BE2C (cell line): ENCODE data around the gene POU2F1.

Source experiments
- DNase-seq: peaks from one replicate; pipeline ENCODE4 v3.0.0-alpha.2; 2020
- H3K27me3 ChIP-seq: fragments of 250-450 bp; sonication (Bioruptor Pico); 2 replicates; pipeline ENCODE4 v1.5.1; 2020; ENCODE audit warnings: mild to moderate bottlenecking
- H3K36me3 ChIP-seq: fragments of 250-450 bp; sonication (Bioruptor Pico); 2 replicates; pipeline ENCODE4 v1.5.1; 2020; ENCODE audit warnings: mild to moderate bottlenecking
- H3K4me1 ChIP-seq: fragments of 250-450 bp; sonication (Bioruptor Pico); 2 replicates; pipeline ENCODE4 v1.5.1; 2020
- H3K4me3 ChIP-seq: 2 replicates; pipeline ENCODE4 v1.5.1; 2011; ENCODE audit warnings: low read depth, low read length
- H3K9me3 ChIP-seq: fragments of 250-450 bp; sonication (Bioruptor Pico); 2 replicates; pipeline ENCODE4 v1.5.1; 2020
- TF ChIP-seq, protein P1 (sequence below): IDR thresholded peaks from 2 replicates; pipeline ENCODE4 v1.5.1; 2012; ENCODE audit warnings: mild to moderate bottlenecking, low read depth, low read length

Gene POU2F1

GRCh38 chr1:167250482-167250881 is 29.8 kb downstream of the POU2F1 start:
- H3K4me3 ChIP-seq: no peak overlapping the region
- peaks cover 4% of the 10 kb centered on the region for H3K4me1 ChIP-seq
- no peaks in the 10 kb centered on the region for H3K36me3 ChIP-seq
- TF ChIP-seq, protein P1, sequence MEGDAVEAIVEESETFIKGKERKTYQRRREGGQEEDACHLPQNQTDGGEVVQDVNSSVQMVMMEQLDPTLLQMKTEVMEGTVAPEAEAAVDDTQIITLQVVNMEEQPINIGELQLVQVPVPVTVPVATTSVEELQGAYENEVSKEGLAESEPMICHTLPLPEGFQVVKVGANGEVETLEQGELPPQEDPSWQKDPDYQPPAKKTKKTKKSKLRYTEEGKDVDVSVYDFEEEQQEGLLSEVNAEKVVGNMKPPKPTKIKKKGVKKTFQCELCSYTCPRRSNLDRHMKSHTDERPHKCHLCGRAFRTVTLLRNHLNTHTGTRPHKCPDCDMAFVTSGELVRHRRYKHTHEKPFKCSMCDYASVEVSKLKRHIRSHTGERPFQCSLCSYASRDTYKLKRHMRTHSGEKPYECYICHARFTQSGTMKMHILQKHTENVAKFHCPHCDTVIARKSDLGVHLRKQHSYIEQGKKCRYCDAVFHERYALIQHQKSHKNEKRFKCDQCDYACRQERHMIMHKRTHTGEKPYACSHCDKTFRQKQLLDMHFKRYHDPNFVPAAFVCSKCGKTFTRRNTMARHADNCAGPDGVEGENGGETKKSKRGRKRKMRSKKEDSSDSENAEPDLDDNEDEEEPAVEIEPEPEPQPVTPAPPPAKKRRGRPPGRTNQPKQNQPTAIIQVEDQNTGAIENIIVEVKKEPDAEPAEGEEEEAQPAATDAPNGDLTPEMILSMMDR: no peak
- no peaks in the 10 kb centered on the region for H3K27me3 ChIP-seq
- H3K9me3 ChIP-seq: no peaks in the 10 kb centered on the region
- DNase-seq: no peak

- DNase-seq: no peak
- TF ChIP-seq, protein P1: no peak
- H3K4me1 ChIP-seq: peaks cover 4% of the 10 kb centered on the region
- H3K9me3 ChIP-seq: no peaks in the 10 kb centered on the region
- no peaks in the 10 kb centered on the region for H3K27me3 ChIP-seq
- H3K36me3 ChIP-seq: no peaks in the 10 kb centered on the region
- no peak overlapping the region for H3K4me3 ChIP-seq
Measured at GRCh38 chr1:167251472-167251871, 30.8 kb downstream of the POU2F1 start.

GRCh38 chr1:167252986-167253385 is 32.3 kb downstream of the POU2F1 start:
- TF ChIP-seq, protein P1: no peak

DNA sequence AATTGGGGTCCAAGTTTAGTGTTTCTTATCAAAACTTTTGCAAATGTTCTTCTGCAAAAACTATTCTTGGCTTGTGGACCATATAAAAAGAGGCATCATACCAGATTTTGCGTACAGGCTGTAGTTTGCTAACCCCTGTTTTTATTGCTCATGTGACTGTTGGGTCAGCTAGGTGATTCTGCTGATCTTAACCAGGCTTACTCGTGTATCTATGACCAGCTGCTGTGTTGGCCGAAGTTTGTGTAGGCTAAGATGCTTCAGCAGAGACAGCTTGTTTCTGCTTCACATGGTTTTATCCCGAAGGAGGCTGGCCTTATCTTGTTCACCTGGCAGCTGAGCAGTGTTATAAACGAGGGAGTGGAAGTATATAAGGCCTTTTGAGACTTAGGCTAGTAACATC is 38.2 kb downstream of the POU2F1 start:
- DNase-seq: no peak
- TF ChIP-seq, protein P1: no peak
- Histone ChIP-seq H3K36me3 (no peaks in the 10 kb centered on the region), H3K4me3 (no peak overlapping the region), H3K9me3 (no peaks in the 10 kb centered on the region), H3K27me3 (no peaks in the 10 kb centered on the region), H3K4me1 (no peaks in the 10 kb centered on the region; the same call in 1 of the 2 replicates)

More at GRCh38 chr1:167252986-167253385, 32.3 kb downstream of the POU2F1 start:
- Histone ChIP-seq H3K27me3 (no peaks in the 10 kb centered on the region), H3K36me3 (no peaks in the 10 kb centered on the region), H3K9me3 (no peaks in the 10 kb centered on the region), H3K4me1 (peaks cover 4% of the 10 kb centered on the region), H3K4me3 (no peak overlapping the region)
- no peak for DNase-seq

DNA sequence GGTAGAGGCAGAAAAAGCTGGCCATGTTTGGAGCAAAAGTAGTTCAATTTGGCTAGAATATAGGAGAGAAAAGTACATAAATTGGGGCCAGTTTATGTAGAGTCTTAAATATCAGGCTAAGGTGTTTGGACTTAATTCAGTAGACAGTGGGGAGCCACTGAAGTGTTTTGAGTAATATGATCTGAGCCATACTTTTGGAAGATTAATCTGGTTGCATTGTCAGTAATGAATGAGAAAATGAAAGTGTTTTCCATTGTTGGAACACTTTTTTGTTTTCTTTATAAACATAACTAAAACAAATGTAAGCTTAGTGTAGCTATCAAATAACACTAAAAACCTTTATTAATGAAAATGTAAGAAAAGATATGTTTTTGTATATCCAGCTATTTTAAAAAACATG is 42.1 kb downstream of the POU2F1 start:
- no peak overlapping the region for H3K4me3 ChIP-seq
- H3K9me3 ChIP-seq: no peaks in the 10 kb centered on the region
- H3K27me3 ChIP-seq: no peaks in the 10 kb centered on the region
- TF ChIP-seq, protein P1: no peak
- peaks cover 4% of the 10 kb centered on the region; the same call in 1 of the 2 replicates for H3K4me1 ChIP-seq
- no peaks in the 10 kb centered on the region for H3K36me3 ChIP-seq
- DNase-seq: no peak

- Histone ChIP-seq H3K9me3 (no peaks in the 10 kb centered on the region), H3K27me3 (no peaks in the 10 kb centered on the region), H3K4me1 (peaks cover 4% of the 10 kb centered on the region; the same call in 1 of the 2 replicates), H3K36me3 (no peaks in the 10 kb centered on the region), H3K4me3 (no peak overlapping the region)
- DNase-seq: no peak
- TF ChIP-seq, protein P1: no peak
Measured at GRCh38 chr1:167263344-167263743, 42.7 kb downstream of the POU2F1 start.
